PFSK-1 (cell line): ENCODE measurements around the gene C10orf67.

ENCODE experiments used
- FOXP2 ChIP-seq: optimal IDR thresholded peaks from 2 replicates; pipeline ENCODE3; 2011; ENCODE audit warnings: borderline replicate concordance, control low read depth, inconsistent platforms; ENCODE audit not compliant: insufficient read depth; ENCODE audit errors: extremely low read length, extremely low read depth
- POLR2AphosphoS5 ChIP-seq: IDR thresholded peaks from 2 replicates; pipeline ENCODE4 v1.6.1; 2012; ENCODE audit warnings: low read depth, mild to moderate bottlenecking, control low read depth, low read length, moderate library complexity
- SIN3A ChIP-seq: IDR thresholded peaks from 2 replicates; pipeline ENCODE4 v1.6.1; 2012; ENCODE audit warnings: mild to moderate bottlenecking, low read length, moderate library complexity, borderline replicate concordance; ENCODE audit not compliant: insufficient read depth
- TAF1 ChIP-seq: IDR thresholded peaks from 2 replicates; pipeline ENCODE4 v1.6.1; 2012; ENCODE audit warnings: low read length, control low read depth, borderline replicate concordance; ENCODE audit not compliant: insufficient read depth
- TF ChIP-seq, protein P1 (sequence below), 2 experiments: IDR thresholded peaks; 2 replicates each; pipeline versions ENCODE4 v1.6.1 to v1.8.0; 2011 to 2012; ENCODE audit warnings: low read depth in 2 of 2, low read length in 2 of 2, control low read depth in 1 of 2, inconsistent platforms in 1 of 2, mild to moderate bottlenecking in 1 of 2, moderate library complexity in 1 of 2; ENCODE audit not compliant: insufficient read depth in 1 of 2

Gene C10orf67

DNA sequence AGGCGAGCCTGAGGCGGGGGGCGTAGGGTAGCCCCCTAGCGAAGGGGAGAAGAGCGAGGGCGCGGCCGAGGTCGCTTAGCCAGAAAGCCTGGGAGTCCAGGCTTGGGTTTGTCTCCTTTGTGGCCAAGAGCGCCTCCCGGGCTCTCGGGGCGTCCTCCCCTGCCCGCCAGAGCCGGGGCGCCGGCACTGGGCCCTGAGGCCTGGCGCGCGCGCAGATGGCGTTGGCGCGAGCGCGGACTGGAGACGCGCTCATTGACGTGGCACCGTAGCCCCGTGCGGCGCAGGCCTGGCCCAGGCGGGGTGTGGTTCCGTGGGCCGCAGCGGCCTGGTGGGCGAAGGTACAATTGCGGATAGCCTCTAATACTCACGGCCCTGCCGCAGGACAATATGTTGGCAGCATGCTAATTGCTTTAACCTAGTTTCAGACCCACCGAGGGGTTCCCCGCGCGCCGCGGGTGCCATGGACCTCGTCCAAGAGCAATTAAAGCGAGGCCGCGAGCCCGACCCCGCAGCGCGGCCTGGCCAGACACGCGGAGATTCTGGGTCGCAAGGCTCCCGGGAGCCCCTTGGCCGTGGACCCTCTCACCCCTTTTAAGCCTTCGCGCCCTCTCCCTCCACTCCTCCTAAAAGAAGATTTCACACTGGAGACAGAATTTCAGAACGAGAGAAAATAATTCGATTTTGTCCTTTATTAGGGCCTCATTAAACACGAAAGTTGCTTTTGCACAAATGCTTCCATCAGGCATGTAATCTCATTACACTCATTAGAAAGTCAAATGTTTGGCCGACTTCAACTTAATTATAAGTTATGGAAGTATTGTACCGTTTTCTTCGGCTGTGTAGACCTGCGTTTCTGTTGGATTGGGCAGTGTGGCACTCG is 149.4 kb downstream of the C10orf67 start:
- TF ChIP-seq POLR2AphosphoS5 (no peak), FOXP2 (no peak), TAF1 (no peak), SIN3A (no peak)
- TF ChIP-seq, protein P1, sequence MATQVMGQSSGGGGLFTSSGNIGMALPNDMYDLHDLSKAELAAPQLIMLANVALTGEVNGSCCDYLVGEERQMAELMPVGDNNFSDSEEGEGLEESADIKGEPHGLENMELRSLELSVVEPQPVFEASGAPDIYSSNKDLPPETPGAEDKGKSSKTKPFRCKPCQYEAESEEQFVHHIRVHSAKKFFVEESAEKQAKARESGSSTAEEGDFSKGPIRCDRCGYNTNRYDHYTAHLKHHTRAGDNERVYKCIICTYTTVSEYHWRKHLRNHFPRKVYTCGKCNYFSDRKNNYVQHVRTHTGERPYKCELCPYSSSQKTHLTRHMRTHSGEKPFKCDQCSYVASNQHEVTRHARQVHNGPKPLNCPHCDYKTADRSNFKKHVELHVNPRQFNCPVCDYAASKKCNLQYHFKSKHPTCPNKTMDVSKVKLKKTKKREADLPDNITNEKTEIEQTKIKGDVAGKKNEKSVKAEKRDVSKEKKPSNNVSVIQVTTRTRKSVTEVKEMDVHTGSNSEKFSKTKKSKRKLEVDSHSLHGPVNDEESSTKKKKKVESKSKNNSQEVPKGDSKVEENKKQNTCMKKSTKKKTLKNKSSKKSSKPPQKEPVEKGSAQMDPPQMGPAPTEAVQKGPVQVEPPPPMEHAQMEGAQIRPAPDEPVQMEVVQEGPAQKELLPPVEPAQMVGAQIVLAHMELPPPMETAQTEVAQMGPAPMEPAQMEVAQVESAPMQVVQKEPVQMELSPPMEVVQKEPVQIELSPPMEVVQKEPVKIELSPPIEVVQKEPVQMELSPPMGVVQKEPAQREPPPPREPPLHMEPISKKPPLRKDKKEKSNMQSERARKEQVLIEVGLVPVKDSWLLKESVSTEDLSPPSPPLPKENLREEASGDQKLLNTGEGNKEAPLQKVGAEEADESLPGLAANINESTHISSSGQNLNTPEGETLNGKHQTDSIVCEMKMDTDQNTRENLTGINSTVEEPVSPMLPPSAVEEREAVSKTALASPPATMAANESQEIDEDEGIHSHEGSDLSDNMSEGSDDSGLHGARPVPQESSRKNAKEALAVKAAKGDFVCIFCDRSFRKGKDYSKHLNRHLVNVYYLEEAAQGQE (IDR thresholded peaks at IDR 0.05; ENCODE audit: insufficient read depth in 1 of 2, low read depth in 2 of 2, low read length in 2 of 2), result no peak

DNA sequence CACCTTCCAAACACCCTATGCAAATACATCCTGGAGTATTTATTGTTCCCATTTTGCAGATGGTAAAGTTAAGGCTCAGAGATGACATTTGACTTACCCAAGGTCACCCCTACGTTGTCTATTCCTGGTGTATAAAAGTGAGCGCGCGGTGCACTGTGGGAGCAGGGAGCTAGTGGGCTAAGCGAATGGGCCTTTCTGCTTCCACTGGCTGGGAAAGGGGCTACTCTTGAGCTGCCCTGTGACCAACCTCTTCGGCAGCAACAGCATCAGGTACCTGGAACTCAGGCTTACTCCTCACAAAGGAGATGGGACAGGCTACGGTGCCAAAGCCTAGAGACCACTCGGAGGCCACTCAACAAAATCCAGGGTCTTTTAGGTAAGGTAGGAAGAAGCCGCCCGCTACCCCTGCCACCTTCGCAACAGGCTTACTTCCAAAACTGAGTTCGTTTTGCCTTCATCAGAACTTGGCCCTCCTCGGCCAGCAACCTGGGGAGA is 150.1 kb downstream of the C10orf67 start:
- no peak for TF ChIP-seq TAF1
- TF ChIP-seq SIN3A, result no peak
- TF ChIP-seq, protein P1 (IDR thresholded peaks at IDR 0.05; ENCODE audit: insufficient read depth in 1 of 2, low read depth in 2 of 2, low read length in 2 of 2), result no peak
- TF ChIP-seq FOXP2, result no peak
- TF ChIP-seq POLR2AphosphoS5, result no peak

DNA sequence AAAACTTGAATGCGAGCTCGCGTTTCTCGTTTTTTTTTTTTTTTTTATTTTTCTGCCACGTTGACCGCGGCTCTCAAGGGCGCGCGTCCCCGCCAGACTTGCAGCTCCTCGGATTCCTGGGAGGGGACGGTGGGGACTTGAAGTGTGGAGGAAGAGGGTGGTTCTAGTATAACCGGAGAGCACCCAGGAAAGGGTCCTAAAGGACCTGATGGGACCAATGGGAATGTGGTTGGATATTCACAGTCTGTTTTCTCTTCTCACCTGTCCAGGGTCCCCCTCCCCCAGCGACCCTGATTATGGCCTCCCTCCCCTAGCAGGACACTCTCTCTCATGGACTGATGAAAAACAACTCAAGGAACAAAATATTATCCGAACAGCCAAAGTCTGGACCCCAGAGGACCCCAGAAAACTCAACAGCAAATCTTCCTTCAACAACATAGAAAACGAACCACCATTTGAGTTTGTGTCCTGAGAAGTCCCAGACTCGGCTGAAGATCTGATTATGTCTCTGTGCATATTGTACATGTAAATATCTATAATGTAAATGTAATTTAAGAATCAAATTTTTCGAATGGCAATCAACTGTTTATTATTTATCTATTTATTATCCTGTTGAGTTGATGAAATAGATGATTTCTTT is 151.0 kb downstream of the C10orf67 start:
- TF ChIP-seq TAF1 (no peak), FOXP2 (no peak), POLR2AphosphoS5 (no peak), SIN3A (no peak)
- TF ChIP-seq, protein P1 (IDR thresholded peaks at IDR 0.05; ENCODE audit: insufficient read depth in 1 of 2, low read depth in 2 of 2, low read length in 2 of 2), result no peak

DNA sequence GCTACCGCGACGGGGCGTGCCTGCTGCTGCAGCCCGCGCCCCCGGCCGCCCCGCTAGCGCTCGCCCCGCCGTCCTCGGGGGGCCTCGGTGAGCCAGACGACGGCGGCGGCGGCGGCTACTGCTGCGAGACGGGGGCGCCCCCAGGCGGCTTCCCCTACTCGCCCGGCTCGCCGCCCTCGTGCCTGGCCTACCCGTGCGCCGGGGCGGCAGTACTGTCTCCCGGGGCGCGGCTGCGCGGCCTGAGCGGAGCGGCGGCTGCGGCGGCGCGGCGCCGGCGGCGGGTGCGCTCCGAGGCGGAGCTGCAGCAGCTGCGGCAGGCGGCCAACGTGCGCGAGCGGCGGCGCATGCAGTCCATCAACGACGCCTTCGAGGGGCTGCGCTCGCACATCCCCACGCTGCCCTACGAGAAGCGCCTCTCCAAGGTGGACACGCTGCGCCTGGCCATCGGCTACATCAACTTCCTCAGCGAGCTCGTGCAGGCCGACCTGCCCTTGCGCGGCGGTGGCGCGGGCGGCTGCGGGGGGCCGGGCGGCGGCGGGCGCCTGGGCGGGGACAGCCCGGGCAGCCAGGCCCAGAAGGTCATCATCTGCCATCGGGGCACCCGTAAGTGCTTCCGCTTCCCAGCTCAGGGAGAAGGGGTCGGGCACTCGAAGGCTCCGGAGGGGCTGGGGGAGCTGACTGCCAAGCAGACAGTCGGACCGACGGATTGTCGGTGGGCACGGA is 151.7 kb downstream of the C10orf67 start:
- TF ChIP-seq SIN3A, result no peak
- no peak for TF ChIP-seq TAF1
- TF ChIP-seq, protein P1 (IDR thresholded peaks at IDR 0.05; ENCODE audit: insufficient read depth in 1 of 2, low read depth in 2 of 2, low read length in 2 of 2), result no peak
- TF ChIP-seq FOXP2, result no peak
- TF ChIP-seq POLR2AphosphoS5, result no peak
